ENCODE measurements around the gene AKT3. TPM values are rescaled to one million over a fixed set of nuclear protein-coding genes. Genes with fewer than 3 reads are reported as not detected.

The AKT3 gene
- total RNA-seq, 4 donors from 2014 or later, result 51.7 to 84.1 (median 71.1) TPM

DNA sequence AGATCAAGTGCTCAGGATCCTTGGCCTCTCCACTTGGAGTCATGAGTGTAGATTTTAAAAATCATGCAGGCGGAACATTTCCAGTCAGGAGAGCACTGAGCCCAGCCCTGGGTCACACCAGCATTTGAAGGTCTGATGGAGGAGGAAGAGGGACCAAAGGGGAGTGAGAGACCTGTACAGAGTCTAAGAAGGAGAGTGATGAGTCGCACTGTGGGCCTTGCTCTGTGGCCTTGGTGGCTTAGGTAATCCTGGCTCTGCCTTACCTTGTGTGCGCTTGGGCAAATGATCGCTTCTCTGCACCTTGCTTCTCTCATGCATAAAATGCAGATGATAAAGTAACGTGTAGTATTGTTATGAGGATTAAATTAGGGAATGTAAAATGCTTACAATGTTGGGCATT lies 368.9 kb downstream of the AKT3 start:
- no peak overlapping the region for H3K4me3 ChIP-seq (replicated peaks in 1 of 3)
- WGBS, 2 donors, result 99% methylated on average over 5 of the region's 5 CpGs
- no peak for DNase-seq
- peaks cover 6 to 11% of the 10 kb centered on the region in 2 donors for H3K4me1 ChIP-seq
- no peaks in the 10 kb centered on the region for H3K9me3 ChIP-seq
- H3K27ac ChIP-seq, result no peak overlapping the region
- H3K27me3 ChIP-seq, result no peaks in the 10 kb centered on the region
- TF ChIP-seq POLR2A (IDR thresholded peaks at IDR 0.05) (no peak), CTCF (IDR thresholded peaks at IDR 0.05) (no peak)
- no peaks in the 10 kb centered on the region for H3K36me3 ChIP-seq
- intact Hi-C loops (cut with DNase I), result no loop called here

DNA sequence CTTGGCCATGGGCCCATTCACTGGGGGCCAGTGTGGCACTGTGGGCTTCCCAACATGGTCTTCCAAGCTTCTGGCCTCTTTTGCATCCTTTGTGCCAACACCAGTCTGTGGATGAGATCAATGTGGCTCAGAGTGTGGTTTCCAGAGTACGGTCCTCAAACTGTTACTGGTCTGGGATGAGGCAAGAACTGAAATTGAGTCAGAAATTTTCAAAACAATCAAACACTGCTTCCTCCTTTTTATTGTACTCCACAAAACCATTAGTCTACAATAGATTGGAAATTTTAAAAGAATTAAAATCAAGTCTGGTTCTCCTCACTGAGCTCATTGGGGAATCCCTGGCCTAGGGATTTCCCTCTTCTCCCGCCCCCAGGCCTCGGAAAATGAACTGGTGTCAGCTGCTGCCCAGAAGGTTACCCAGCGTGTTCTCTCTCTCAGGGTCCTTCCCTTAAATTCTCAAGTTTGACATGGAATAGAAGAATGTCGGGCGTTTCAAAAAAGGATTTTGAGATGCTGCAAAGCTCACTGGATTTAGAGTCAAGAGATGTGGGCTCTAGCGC lies 372.2 kb downstream of the AKT3 start:
- Histone ChIP-seq H3K27me3 (no peaks in the 10 kb centered on the region), H3K36me3 (no peaks in the 10 kb centered on the region), H3K9me3 (no peaks in the 10 kb centered on the region), H3K4me1 (peaks cover 6 to 8% of the 10 kb centered on the region in 2 donors), H3K27ac (no peak overlapping the region), H3K4me3 (replicated peaks in 1 of 3) (no peak overlapping the region)
- DNase-seq, result no peak
- intact Hi-C loops (cut with DNase I), result no loop called here
- WGBS, 2 donors, result 94 to 95% methylated on average over 7 of the region's 7 CpGs
- TF ChIP-seq POLR2A (IDR thresholded peaks at IDR 0.05) (no peak), CTCF (IDR thresholded peaks at IDR 0.05) (no peak)

- Histone ChIP-seq H3K36me3 (no peaks in the 10 kb centered on the region), H3K4me3 (replicated peaks in 1 of 3) (no peak overlapping the region), H3K9me3 (no peaks in the 10 kb centered on the region), H3K27me3 (no peaks in the 10 kb centered on the region), H3K4me1 (peaks cover 0 to 6% of the 10 kb centered on the region in 2 donors), H3K27ac (no peak overlapping the region)
- no peak for DNase-seq
- no peak for TF ChIP-seq POLR2A (IDR thresholded peaks at IDR 0.05)
- no peak for TF ChIP-seq CTCF (IDR thresholded peaks at IDR 0.05)
- WGBS, 2 donors, result 83 to 93% methylated on average over 7 of the region's 7 CpGs
- intact Hi-C loops (cut with DNase I), result no loop called here
These were observed 374.1 kb downstream of the AKT3 start for GRCh38 chr1:243475966-243476365.

- WGBS, 2 donors, result 92 to 96% methylated on average over 9 of the region's 9 CpGs
- TF ChIP-seq POLR2A (IDR thresholded peaks at IDR 0.05), result no peak
- TF ChIP-seq CTCF (IDR thresholded peaks at IDR 0.05), result no peak
- Histone ChIP-seq H3K36me3 (no peaks in the 10 kb centered on the region), H3K27me3 (no peaks in the 10 kb centered on the region), H3K4me1 (peaks cover 0 to 6% of the 10 kb centered on the region in 2 donors), H3K9me3 (no peaks in the 10 kb centered on the region), H3K4me3 (replicated peaks in 1 of 3) (no peak overlapping the region), H3K27ac (no peak overlapping the region)
- intact Hi-C loops (cut with DNase I), result no loop called here
- DNase-seq, result no peak
These were observed 375.1 kb downstream of the AKT3 start for GRCh38 chr1:243474906-243475305.

- TF ChIP-seq POLR2A (IDR thresholded peaks at IDR 0.05) (no peak), CTCF (IDR thresholded peaks at IDR 0.05) (no peak)
- intact Hi-C loops (cut with DNase I), result no loop called here
- Histone ChIP-seq H3K4me1 (peaks cover 0 to 6% of the 10 kb centered on the region in 2 donors), H3K4me3 (replicated peaks in 1 of 3) (no peak overlapping the region), H3K27ac (no peak overlapping the region), H3K27me3 (no peaks in the 10 kb centered on the region), H3K9me3 (no peaks in the 10 kb centered on the region), H3K36me3 (no peaks in the 10 kb centered on the region)
- DNase-seq, result no peak
- 85 to 91% methylated on average over 33 to 53 of the region's 55 CpGs for WGBS, 2 donors
These were observed 375.7 kb downstream of the AKT3 start for GRCh38 chr1:243474136-243474881.

All from thyroid gland (tissue), 4 donors.